Endometrial microvascular endothelial cells (primary cell): ENCODE measurements around the gene IMMP1L. TPM values are rescaled to one million over a fixed set of nuclear protein-coding genes. Genes with fewer than 3 reads are reported as not detected.

Experiments
- in situ Hi-C: cut with HindIII; loops from 2 replicates; pipeline ENCODE4 v1.10.0; 2017; ENCODE audit warnings: low sequenced_read_pairs, low pct_unique_long_range_greater_than_20kb; ENCODE audit errors: inconsistent ontology term
- total RNA-seq: library from RNA; depleted of rRNA; stranded (reverse); fragments of >200 nt; gene quantifications from one replicate; pipeline ENCODE4 v1.2.3, GENCODE V29; 2015; ENCODE audit errors: inconsistent ontology term

Gene IMMP1L
- total RNA-seq, 1 donor from 2014 or later, result 7.2 TPM

- in situ Hi-C loops, result no loop called here
Measured at GRCh38 chr11:31479066-31479465, 30.4 kb downstream of the IMMP1L start.

- in situ Hi-C loops, result no loop called here
Measured at GRCh38 chr11:31478223-31478590, 31.2 kb downstream of the IMMP1L start.

GRCh38 chr11:31477528-31478222 is 31.7 kb downstream of the IMMP1L start:
- in situ Hi-C loops, result no loop called here

GRCh38 chr11:31474083-31474482 is 35.3 kb downstream of the IMMP1L start:
- in situ Hi-C loops, result no loop called here

GRCh38 chr11:31464436-31464835 is 45.0 kb downstream of the IMMP1L start:
- in situ Hi-C loops, result no loop called here

- in situ Hi-C loops, result no loop called here
Measured at GRCh38 chr11:31455177-31455576, 54.2 kb downstream of the IMMP1L start.

GRCh38 chr11:31450841-31451240 is 58.6 kb downstream of the IMMP1L start:
- in situ Hi-C loops, result no loop called here

GRCh38 chr11:31449040-31449439 is 60.4 kb downstream of the IMMP1L start:
- in situ Hi-C loops, result no loop called here

- in situ Hi-C loops, result no loop called here
Measured at GRCh38 chr11:31445621-31446020, 63.8 kb downstream of the IMMP1L start.

GRCh38 chr11:31443802-31444201 is 65.6 kb downstream of the IMMP1L start:
- in situ Hi-C loops, result no loop called here

- in situ Hi-C loops, result no loop called here
Measured at GRCh38 chr11:31442086-31442485, 67.3 kb downstream of the IMMP1L start.

GRCh38 chr11:31441296-31441695 is 68.1 kb downstream of the IMMP1L start:
- in situ Hi-C loops, result no loop called here

- in situ Hi-C loops, result no loop called here
Measured at GRCh38 chr11:31437742-31438435, 71.5 kb downstream of the IMMP1L start.

- in situ Hi-C loops, result no loop called here
Measured at GRCh38 chr11:31433851-31434250, 75.6 kb downstream of the IMMP1L start.

GRCh38 chr11:31424652-31425051 is 84.8 kb downstream of the IMMP1L start:
- in situ Hi-C loops, result no loop called here

GRCh38 chr11:31422703-31423102 is 86.7 kb downstream of the IMMP1L start:
- in situ Hi-C loops, result no loop called here

- in situ Hi-C loops, result no loop called here
Measured at GRCh38 chr11:31421820-31422219, 87.6 kb downstream of the IMMP1L start.

GRCh38 chr11:31419669-31420068 is 89.8 kb downstream of the IMMP1L start:
- in situ Hi-C loops, result no loop called here

GRCh38 chr11:31419138-31419537 is 90.3 kb downstream of the IMMP1L start:
- in situ Hi-C loops, result no loop called here

GRCh38 chr11:31417816-31418215 is 91.6 kb downstream of the IMMP1L start:
- in situ Hi-C loops, result no loop called here

GRCh38 chr11:31417357-31417756 is 92.1 kb downstream of the IMMP1L start:
- in situ Hi-C loops, result no loop called here
